Activated CD4-positive, alpha-beta T cell treated with anti-CD3 and anti-CD28 coated beads for 36 hours (primary cell): ENCODE data around the gene BCL2L13. TPM values are rescaled to one million over a fixed set of nuclear protein-coding genes. Genes with fewer than 3 reads are reported as not detected.
"Not testable (repeated sequence)": the region's sequence is repeated elsewhere in the genome, so short reads cannot be mapped to it uniquely, and the experiment has no call there.

Experiments
- ATAC-seq: fragments of 200-7000 bp; cut with Tn5 transposase; one replicate; pipeline ENCODE4 v1.10.0; 2021; ENCODE audit warnings: mild to moderate bottlenecking, moderate library complexity
- CTCF ChIA-PET: fragments of 350-600 bp; sonication (Branson Sonifier 250); formaldehyde crosslinking; loops from one replicate; lab custom pipeline; 2021; ENCODE audit warnings: antibody characterized with exemption; lab: Charles Lee
- POLR2A ChIA-PET: fragments of 350-600 bp; sonication (Branson Sonifier 250); formaldehyde crosslinking; loops from one replicate; lab custom pipeline; 2021; ENCODE audit warnings: antibody characterized with exemption, inconsistent platforms; lab: Charles Lee
- DNase-seq: peaks from one replicate; pipeline ENCODE4 v3.0.0-alpha.2; 2020
- H3K27ac Mint-ChIP-seq: one replicate; pipeline ENCODE4 v1.8.0; 2021; ENCODE audit warnings: mixed read lengths
- H3K27me3 Mint-ChIP-seq: one replicate; pipeline ENCODE4 v1.8.0; 2021; ENCODE audit warnings: mixed read lengths
- H3K36me3 Mint-ChIP-seq: one replicate; pipeline ENCODE4 v1.8.0; 2021; ENCODE audit warnings: low read depth, mixed read lengths
- H3K4me1 Mint-ChIP-seq: one replicate; pipeline ENCODE4 v1.8.0; 2021; ENCODE audit warnings: mixed read lengths
- H3K4me3 Mint-ChIP-seq: one replicate; pipeline ENCODE4 v1.8.0; 2021; ENCODE audit warnings: mild to moderate bottlenecking, moderate library complexity, mixed read lengths
- H3K9me3 Mint-ChIP-seq: one replicate; pipeline ENCODE4 v1.8.0; 2021; ENCODE audit warnings: low read depth, mixed read lengths
- intact Hi-C, 2 experiments: fragments of 100-400 bp; cut with DNase I in 1 of 2; cut with micrococcal nuclease in 1 of 2; formaldehyde crosslinking; loops; one replicate each; pipeline versions ENCODE4 v1.14.2 to v1.15.1; 2022 to 2024; cut with DNase I, micrococcal nuclease
- total RNA-seq, 2 experiments: library from RNA; stranded (reverse); gene quantifications; one replicate each; pipeline ENCODE4 v1.2.3, GENCODE V29; 2021

The BCL2L13 gene
- total RNA-seq, 2 experiments from 2014 or later = 34.1 to 34.5 TPM

DNA sequence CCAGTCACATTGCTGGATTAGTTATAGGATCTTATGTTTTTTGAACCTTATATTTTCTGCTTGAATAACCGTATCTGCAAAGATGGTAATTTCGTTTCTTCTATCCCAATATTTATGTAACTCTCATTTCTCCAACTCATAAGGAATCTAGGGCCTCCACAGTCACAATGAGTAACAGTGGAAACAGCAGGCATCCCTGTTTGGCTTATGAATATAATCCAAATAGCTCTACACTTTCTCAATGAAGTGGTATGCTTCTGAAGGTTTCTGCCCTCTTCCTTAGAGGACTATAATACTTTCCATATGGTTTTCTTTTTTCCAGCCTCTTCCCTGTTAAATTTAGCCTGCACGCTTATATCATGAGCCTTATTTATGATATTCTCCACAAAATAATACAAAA, 26.5 kb upstream of the BCL2L13 start:
- Mint-ChIP-seq H3K4me1 (peaks cover 1% of the 10 kb centered on the region), H3K27ac (no peak overlapping the region), H3K36me3 (peaks cover 13% of the 10 kb centered on the region), H3K4me3 (no peak overlapping the region), H3K9me3 (no peaks in the 10 kb centered on the region), H3K27me3 (no peaks in the 10 kb centered on the region)
- ChIA-PET CTCF (no interaction called here), POLR2A (no interaction called here)
- intact Hi-C loops = no loop called here
- no peak for ATAC-seq
- no peak for DNase-seq

DNA sequence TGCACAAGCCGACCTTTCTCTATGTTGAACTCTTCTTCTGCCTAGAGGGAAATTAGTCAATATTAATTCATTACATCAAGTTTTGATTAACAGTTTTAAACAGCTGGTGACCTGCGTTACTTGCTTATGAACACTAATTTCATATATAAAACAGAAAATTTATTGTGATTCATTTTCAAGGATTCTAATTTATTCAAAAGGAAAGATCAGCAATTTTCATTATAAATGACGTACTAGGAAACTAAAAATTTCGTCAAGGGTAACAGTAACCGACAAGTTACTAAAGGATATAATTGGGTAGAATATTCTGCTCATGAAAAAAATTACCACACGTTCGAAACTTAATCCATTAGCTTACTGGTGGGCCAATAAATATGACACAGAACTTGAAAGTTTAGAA, 25.3 kb upstream of the BCL2L13 start:
- Mint-ChIP-seq H3K9me3 (no peaks in the 10 kb centered on the region), H3K4me1 (peaks cover 1% of the 10 kb centered on the region), H3K27ac (no peak overlapping the region), H3K27me3 (no peaks in the 10 kb centered on the region), H3K4me3 (no peak overlapping the region), H3K36me3 (peaks cover 16% of the 10 kb centered on the region)
- DNase-seq = no peak
- no peak for ATAC-seq
- intact Hi-C loops = no loop called here
- ChIA-PET POLR2A (no interaction called here), CTCF (no interaction called here)

DNA sequence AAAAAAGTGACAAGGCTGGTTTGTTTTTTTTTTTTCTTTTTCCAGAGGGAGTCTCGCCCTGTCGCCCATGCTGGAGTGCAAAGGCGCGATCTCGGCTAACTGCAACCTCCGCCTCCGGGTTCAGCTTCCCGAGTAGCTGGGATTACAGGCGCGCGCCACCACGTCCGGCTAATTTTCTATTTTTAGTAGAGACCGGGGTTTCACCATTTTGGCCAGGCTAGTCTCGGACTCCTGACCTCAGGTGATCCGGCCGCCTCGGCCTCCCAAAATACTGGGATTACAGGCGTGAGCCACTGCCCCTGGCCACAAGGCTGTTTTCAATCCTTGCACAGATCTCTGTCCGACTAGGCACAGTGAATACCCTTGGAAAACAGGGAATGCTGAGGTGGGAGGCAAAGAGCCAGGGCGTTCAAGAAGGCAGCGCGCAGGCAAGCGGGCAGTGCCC, 10.6 kb upstream of the BCL2L13 start:
- POLR2A ChIA-PET = no interaction called here
- Mint-ChIP-seq H3K9me3 (no peaks in the 10 kb centered on the region), H3K4me3 (peak overlapping the region; percentile 95), H3K4me1 (peaks cover 19% of the 10 kb centered on the region), H3K36me3 (peaks cover 4% of the 10 kb centered on the region), H3K27ac (peak overlapping the region; percentile 93), H3K27me3 (no peaks in the 10 kb centered on the region)
- ATAC-seq (no peak), DNase-seq (peak; percentile 11)
- intact Hi-C loops = loop anchor here (1.0 to 10.0 kb wide), 6 partner anchors 10 to 544 kb away; partner anchors contain the start of genes BCL2L13 (in 2 of the 2), IL17RA (in 2 of the 2) and HDHD5 (in 1 of the 2)
- CTCF ChIA-PET = no interaction called here

DNA sequence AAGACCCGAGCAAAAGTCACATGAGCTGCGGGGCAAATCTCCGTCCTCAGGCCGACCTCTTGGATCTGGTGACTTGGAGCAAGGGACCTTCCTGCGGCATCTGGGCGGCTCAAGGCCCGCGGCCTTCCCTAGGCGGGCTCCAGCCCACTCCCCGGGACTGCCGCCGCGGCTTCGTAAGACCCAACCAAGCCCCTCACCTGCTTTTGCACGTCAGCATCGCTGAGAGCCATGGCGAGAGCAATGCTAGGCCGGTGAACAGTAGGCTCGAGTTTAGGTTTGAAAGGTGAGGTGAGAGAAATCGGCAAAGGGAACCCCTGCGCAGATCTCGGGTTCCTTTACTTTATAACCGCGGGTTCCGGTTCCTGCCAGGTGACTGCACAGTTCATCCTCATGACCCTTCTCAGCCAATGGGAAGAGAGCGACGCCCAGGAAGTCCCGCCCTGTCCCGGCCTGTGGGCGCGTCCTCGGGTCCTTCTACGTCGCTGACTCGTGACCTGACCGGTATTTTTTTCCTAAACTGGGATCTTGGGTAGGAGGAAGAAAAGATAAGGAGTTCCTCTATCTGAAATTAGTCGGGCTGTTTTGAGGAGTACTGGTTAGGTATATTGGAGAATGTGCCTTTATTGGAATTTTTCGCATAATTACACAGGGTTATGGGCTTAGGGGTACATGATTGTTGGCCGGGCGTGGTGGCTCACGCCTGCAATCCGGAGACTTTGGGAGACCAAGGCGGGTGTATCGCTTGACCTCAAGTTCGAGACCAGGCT, 10.0 kb upstream of the BCL2L13 start, which contains the start of gene ATP6V1E1:
TSS of gene ATP6V1E1 (minus strand) at position 344 of the 767 bp plus-strand sequence. CDS start at position 230, 114 bp downstream.
- DNase-seq (peak; percentile 96), ATAC-seq (peak; percentile 100)
- ChIA-PET CTCF (no interaction called here), POLR2A (no interaction called here)
- H3K4me1 Mint-ChIP-seq = peaks cover 18% of the 10 kb centered on the region
- H3K4me3 Mint-ChIP-seq = peak within 1 kb of the TSS; percentile 95
- no peaks in the 10 kb centered on the region for H3K27me3 Mint-ChIP-seq
- peak within 1 kb of the TSS; percentile 93 for H3K27ac Mint-ChIP-seq
- no peaks in the 10 kb centered on the region for H3K9me3 Mint-ChIP-seq
- H3K36me3 Mint-ChIP-seq = peaks cover 2% of the 10 kb centered on the region
- intact Hi-C loops = loop anchor here (1.0 to 10.0 kb wide), 6 partner anchors 10 to 544 kb away; partner anchors contain the start of genes BCL2L13 (in 2 of the 2), IL17RA (in 2 of the 2) and HDHD5 (in 1 of the 2)

DNA sequence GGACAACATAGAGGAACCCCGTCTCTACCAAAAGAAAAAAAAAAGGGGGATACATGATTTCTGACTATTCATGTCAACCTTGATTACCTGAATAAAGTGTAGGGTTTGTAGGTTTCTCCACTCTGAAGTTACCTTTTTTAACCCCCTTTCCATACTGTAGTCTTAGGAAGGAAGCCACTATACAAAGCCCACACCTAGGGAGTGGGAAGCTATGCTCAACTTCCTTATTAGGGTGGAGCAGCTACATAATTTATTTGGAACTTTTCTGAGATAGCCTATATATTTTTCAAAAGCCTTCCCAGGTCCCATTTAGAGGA, 9.4 kb upstream of the BCL2L13 start:
- peaks cover 2% of the 10 kb centered on the region for H3K36me3 Mint-ChIP-seq
- H3K27ac Mint-ChIP-seq = peak overlapping the region; percentile 93
- peaks cover 14% of the 10 kb centered on the region for H3K4me1 Mint-ChIP-seq
- DNase-seq (no peak), ATAC-seq (peak; percentile 4)
- H3K27me3 Mint-ChIP-seq = no peaks in the 10 kb centered on the region
- ChIA-PET POLR2A (no interaction called here), CTCF (no interaction called here)
- intact Hi-C loops = loop anchor here in 1 of 2 experiments (10.0 kb wide), 1 partner anchor 544 kb away; the partner anchor contains the start of gene IL17RA
- no peaks in the 10 kb centered on the region for H3K9me3 Mint-ChIP-seq
- H3K4me3 Mint-ChIP-seq = peak overlapping the region; percentile 95

DNA sequence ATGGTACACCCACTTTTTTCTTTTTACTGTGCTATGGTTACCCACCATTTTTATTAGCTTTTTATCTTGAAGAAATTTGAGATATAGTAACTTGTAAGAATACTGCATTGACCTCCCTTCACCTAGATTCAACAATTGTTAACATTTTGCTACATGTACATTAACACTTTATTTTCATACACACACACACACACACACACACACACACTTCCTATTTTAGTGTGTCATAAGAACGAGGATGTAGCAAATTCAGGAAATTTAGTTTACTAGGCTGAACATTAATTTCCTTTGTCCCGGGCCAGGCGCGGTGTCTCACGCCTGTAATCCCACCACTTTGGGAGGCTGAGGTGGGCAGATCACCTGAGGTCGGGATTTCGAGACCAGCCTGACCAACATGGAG, 8.9 kb upstream of the BCL2L13 start:
- Mint-ChIP-seq H3K27me3 (no peaks in the 10 kb centered on the region), H3K27ac (no peak overlapping the region), H3K4me3 (peak overlapping the region; percentile 95), H3K4me1 (peaks cover 14% of the 10 kb centered on the region), H3K36me3 (peaks cover 2% of the 10 kb centered on the region), H3K9me3 (no peaks in the 10 kb centered on the region)
- POLR2A ChIA-PET = no interaction called here
- ATAC-seq = no peak
- intact Hi-C loops = loop anchor here in 1 of 2 experiments (10.0 kb wide), 1 partner anchor 545 kb away; the partner anchor contains the start of gene IL17RA
- CTCF ChIA-PET = no interaction called here
- no peak for DNase-seq

DNA sequence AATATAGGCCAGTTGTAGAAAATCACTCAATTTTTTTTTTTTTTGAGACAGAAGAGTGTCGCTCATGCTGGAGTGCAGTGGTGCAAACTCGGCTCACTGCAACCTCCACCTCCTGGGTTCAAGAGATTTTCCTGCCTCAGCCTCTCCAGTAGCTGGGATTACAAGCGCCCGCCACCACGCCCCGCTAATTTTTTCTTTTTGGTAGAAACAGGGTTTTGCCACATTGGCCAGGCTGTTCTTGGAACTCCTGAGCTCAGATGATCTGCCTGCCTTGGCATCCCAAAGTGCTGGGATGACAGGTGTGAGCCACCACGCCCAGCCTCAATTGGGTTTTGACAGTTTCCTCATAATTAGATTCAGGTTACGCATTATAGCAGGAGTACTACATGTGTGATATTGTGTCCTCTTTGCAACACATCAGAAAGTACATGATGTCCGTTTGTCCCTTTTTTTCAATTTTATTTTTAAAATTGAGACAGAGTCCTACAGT, 7.4 kb upstream of the BCL2L13 start:
- Mint-ChIP-seq H3K4me3 (no peak overlapping the region), H3K4me1 (peaks cover 7% of the 10 kb centered on the region), H3K27me3 (no peaks in the 10 kb centered on the region), H3K9me3 (no peaks in the 10 kb centered on the region), H3K36me3 (peaks cover 2% of the 10 kb centered on the region), H3K27ac (no peak overlapping the region)
- ChIA-PET CTCF (no interaction called here), POLR2A (interaction anchor here (1.2 kb wide), 1 partner anchor 8 kb away, joined by 3 read pairs; the partner anchor contains the start of gene BCL2L13)
- DNase-seq = no peak
- intact Hi-C loops = no loop called here
- no peak for ATAC-seq

DNA sequence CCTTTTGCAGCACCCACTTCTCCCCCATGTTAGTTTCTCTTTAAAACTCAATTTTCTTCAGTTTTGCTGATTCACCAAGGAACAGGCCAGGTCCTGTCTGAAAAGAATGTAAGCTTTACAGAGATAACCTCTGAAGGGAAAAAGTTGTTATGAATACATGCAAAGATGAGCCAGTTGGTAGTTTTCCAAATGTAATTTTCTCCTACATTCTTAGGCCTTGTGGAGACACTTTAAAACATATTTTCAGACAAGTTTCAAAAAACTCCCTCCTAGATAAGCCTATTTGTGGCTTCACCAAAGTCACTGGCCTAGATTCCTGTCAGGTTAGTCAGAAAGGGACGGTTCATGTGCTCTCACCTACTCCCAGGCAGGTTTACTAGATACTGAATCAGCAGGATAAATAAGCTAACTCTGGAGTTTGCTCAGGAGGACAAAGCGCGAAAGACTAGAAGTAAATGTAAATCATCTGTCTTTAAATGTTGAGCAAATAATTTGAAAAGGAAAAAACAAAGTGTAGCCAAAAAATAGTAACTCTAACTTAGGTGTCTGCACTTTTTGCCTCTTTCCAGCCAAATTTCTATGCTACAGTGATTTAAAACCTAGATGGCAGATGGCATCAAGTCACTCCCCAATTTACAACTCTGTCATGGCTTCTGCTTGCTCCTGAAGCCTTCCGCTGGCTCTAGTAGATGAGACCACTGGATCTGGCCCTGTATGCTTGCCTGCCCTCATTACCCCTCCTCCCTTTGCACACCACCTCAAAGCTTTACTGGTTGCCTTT, 5.2 kb upstream of the BCL2L13 start:
- Mint-ChIP-seq H3K27me3 (no peaks in the 10 kb centered on the region), H3K4me1 (peaks cover 12% of the 10 kb centered on the region), H3K9me3 (no peaks in the 10 kb centered on the region), H3K36me3 (peaks cover 2% of the 10 kb centered on the region), H3K4me3 (no peak overlapping the region), H3K27ac (no peak overlapping the region)
- intact Hi-C loops = no loop called here
- ChIA-PET POLR2A (interaction anchor here (0.6 kb wide), 1 partner anchor 142 kb away, joined by 3 read pairs; no protein-coding TSS in a partner anchor), CTCF (interaction anchor here (1.1 to 1.2 kb wide), 2 partner anchors 27 to 108 kb away, joined by 3 to 6 read pairs; no protein-coding TSS in a partner anchor)
- DNase-seq (no peak), ATAC-seq (no peak)

DNA sequence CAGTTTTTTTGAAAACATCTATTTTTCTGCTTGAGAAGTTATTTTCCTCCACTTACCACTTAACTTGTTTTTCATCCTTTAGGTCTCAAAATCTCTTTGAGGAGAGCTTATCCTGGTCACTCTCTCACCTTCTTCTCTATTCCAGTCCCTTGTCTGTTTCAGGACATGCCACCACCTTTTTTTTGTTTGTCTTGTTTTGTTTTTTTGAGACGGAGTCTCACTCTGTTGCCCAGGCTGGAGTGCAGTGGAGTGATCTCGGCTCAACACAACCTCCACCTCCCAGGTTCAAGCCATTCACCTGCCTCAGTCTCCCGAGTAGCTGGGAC, 4.6 kb upstream of the BCL2L13 start:
- H3K4me3 Mint-ChIP-seq = no peak overlapping the region
- peaks cover 10% of the 10 kb centered on the region for H3K4me1 Mint-ChIP-seq
- ChIA-PET CTCF (interaction anchor here (1.1 to 1.2 kb wide), 2 partner anchors 27 to 108 kb away, joined by 3 to 6 read pairs; no protein-coding TSS in a partner anchor), POLR2A (interaction anchor here (0.6 kb wide), 1 partner anchor 142 kb away, joined by 3 read pairs; no protein-coding TSS in a partner anchor)
- H3K27ac Mint-ChIP-seq = no peak overlapping the region
- no peaks in the 10 kb centered on the region for H3K27me3 Mint-ChIP-seq
- intact Hi-C loops = no loop called here
- DNase-seq (no peak), ATAC-seq (no peak)
- H3K9me3 Mint-ChIP-seq = no peaks in the 10 kb centered on the region
- peaks cover 2% of the 10 kb centered on the region for H3K36me3 Mint-ChIP-seq

DNA sequence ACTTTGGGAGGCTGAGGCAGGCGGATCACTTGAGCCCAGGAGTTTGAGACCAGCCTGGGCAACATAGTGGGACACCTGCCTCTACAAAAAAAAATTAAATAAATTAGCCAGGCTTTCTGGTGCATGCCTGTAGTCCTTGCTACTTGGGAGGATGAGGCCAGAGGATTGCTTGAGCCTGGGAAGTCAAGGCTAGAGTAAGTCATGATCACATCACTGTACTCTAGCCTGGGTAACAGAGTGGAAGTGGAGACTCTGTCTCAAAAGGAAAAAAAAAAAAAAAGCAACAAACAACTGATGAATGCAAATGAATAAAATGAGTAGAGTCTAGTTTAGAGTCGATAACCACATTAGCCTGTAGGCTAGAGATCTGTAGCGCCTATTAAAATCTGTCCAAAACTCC, 3.9 kb upstream of the BCL2L13 start:
- H3K36me3 Mint-ChIP-seq = peaks cover 8% of the 10 kb centered on the region
- no peak for ATAC-seq
- peaks cover 8% of the 10 kb centered on the region for H3K4me1 Mint-ChIP-seq
- H3K4me3 Mint-ChIP-seq = no peak overlapping the region
- CTCF ChIA-PET = no interaction called here
- no peak for DNase-seq
- H3K27me3 Mint-ChIP-seq = no peaks in the 10 kb centered on the region
- no peak overlapping the region for H3K27ac Mint-ChIP-seq
- H3K9me3 Mint-ChIP-seq = no peaks in the 10 kb centered on the region
- intact Hi-C loops = loop anchor here (5.0 kb wide), 4 partner anchors 73 to 477 kb away; partner anchors contain the start of genes ADA2 (in 1 of the 2) and HDHD5 (in 1 of the 2)
- POLR2A ChIA-PET = no interaction called here

DNA sequence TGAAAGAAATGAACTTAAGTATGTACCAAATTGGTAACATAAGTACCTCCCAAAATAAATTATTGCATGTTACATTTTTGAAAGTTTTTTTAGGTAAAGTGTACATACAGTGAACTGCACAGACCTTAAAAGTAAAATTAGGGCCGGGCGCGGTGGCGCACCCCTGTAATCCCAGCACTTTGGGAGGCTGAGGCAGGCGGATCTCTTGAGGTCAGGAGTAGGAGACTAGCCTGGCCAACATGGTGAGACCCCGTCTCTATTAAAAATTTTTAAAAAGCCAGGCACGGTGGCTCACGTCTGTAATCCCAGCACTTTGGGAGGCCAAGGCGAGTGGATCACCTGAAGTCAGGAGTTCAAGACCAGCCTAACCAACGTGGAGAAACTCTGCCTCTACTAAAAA, 1.7 kb upstream of the BCL2L13 start:
- CTCF ChIA-PET, H3K27me3 Mint-ChIP-seq, DNase-seq, H3K27ac Mint-ChIP-seq, POLR2A ChIA-PET, ATAC-seq, H3K4me3 Mint-ChIP-seq, H3K9me3 Mint-ChIP-seq: not testable (repeated sequence)
- Mint-ChIP-seq H3K36me3 (peaks cover 15% of the 10 kb centered on the region), H3K4me1 (peaks cover 21% of the 10 kb centered on the region)
- intact Hi-C loops = loop anchor here (5.0 kb wide), 4 partner anchors 70 to 480 kb away; partner anchors contain the start of genes ADA2 (in 1 of the 2) and HDHD5 (in 1 of the 2)
